ENCODE results near the gene MUTYH.

Gene MUTYH

GRCh38 chr1:45322486-45323040, 17.7 kb downstream of the MUTYH start:
- no peak overlapping the region for H3K4me3 ChIP-seq (ENCODE audit: low read length)
- TF ChIP-seq CTCF (conservative IDR thresholded peaks at IDR 0.05; ENCODE audit: low read length) = no peak
- DNase-seq (ENCODE audit: low read depth) = no peak

DNA sequence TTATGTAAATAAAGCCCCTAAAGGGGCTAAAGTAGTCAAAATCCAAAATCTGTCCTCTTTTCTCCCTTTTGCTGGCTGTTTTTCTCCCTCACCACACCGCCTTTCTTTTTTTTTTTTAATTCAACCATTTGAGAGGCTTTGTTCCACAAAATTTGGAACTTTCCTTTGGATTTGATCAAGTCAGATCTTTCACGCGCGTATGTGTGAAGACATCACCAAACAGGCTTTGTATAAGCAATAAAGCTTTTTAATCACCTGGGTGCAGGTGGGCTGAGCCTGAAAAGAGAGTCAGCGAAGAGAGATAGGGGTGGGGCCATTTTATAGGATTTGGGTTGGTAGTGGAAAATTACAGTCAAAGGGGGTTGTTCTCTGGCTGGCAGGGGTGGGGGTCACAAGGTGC, 18.8 kb downstream of the MUTYH start:
- no peak for DNase-seq (ENCODE audit: low read depth)
- no peak for TF ChIP-seq CTCF (conservative IDR thresholded peaks at IDR 0.05; ENCODE audit: low read length)
- H3K4me3 ChIP-seq (ENCODE audit: low read length) = no peak overlapping the region

- no peak for TF ChIP-seq CTCF (conservative IDR thresholded peaks at IDR 0.05; ENCODE audit: low read length)
- DNase-seq (ENCODE audit: low read depth) = no peak
- H3K4me3 ChIP-seq (ENCODE audit: low read length) = no peak overlapping the region
Observed at GRCh38 chr1:45319761-45320160, 20.5 kb downstream of the MUTYH start.

- no peak for TF ChIP-seq CTCF (conservative IDR thresholded peaks at IDR 0.05; ENCODE audit: low read length)
- DNase-seq (ENCODE audit: low read depth) = no peak
- H3K4me3 ChIP-seq (ENCODE audit: low read length) = no peak overlapping the region
Observed at GRCh38 chr1:45317166-45317565, 23.1 kb downstream of the MUTYH start.

DNA sequence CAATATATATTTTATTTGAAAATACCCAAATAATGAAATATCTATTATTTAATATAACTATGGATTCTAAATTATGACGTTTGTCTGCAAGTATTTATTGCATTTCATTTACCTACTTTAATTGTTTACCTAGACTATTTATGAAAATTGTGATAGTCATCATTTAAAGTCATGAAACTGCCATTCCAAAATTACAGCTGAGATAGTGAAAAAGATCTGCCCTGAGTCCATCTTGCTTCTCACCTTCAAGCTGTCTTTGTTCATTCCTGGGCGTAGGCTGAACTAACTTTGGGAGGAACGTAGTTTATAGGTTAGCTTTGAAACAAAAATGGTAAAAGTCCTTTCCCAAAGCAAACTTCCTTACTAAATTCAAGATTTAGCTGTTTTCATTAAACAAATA, 26.0 kb downstream of the MUTYH start:
- no peak overlapping the region for H3K4me3 ChIP-seq (ENCODE audit: low read length)
- TF ChIP-seq CTCF (conservative IDR thresholded peaks at IDR 0.05; ENCODE audit: low read length) = no peak
- no peak for DNase-seq (ENCODE audit: low read depth)

DNA sequence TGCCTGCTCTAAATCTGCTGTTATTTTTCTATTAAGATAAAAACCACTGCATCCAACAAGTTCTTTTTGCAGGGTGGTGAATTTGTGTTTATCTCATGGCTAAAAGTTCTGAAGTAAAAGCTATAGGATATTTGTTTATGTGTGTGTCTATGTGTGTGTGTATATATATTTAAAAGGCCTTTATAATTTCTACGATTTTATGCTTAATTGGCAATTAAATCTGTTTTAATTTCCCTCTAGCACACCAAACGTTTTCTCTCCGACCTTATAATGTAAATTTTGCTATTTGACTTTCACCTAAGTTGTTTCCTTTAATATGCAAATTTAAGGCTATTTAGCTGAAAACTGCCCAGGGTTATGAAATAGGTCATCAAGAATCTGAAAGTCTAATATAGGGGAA, 33.3 kb downstream of the MUTYH start:
- TF ChIP-seq CTCF (conservative IDR thresholded peaks at IDR 0.05; ENCODE audit: low read length) = no peak
- no peak overlapping the region for H3K4me3 ChIP-seq (ENCODE audit: low read length)
- DNase-seq (ENCODE audit: low read depth) = no peak

DNA sequence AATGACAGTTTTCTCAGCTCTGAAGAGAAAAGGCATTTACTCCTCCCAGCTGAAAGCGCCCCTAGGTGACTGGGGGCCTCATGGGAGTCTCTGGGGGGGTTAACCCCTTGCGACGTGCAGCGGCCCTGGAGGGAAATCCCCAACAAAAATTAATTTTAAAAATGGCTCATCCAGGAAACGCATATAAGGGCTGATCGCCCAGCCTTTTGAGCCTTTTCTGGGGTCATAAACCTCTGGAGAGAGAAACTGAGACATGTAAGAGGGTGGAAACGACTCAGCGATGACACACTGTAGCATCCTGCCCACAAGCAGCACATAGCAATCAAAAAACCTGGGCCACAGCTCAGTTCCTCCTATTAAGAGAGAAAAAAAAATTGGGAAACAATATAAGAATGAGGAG, 33.9 kb downstream of the MUTYH start:
- H3K4me3 ChIP-seq (ENCODE audit: low read length) = no peak overlapping the region
- TF ChIP-seq CTCF (conservative IDR thresholded peaks at IDR 0.05; ENCODE audit: low read length) = no peak
- peak; percentile 17 for DNase-seq (ENCODE audit: low read depth)
